Neural cell (in vitro differentiated cells): Measurements from ENCODE around the gene MERTK. TPM values are rescaled to one million over a fixed set of nuclear protein-coding genes. Genes with fewer than 3 reads are reported as not detected.

Source experiments
- H2AFZ ChIP-seq: fragments of 200-600, 300-800 bp; sonication (generic), shearing (Covaris generic); 2 replicates; pipeline ENCODE4 v1.6.0; 2014; ENCODE audit warnings: low read depth, mild to moderate bottlenecking, antibody characterized with exemption, low read length, moderate library complexity
- H3F3A ChIP-seq: fragments of 200-600 bp; shearing (Covaris generic); 2 replicates; pipeline ENCODE4 v1.6.1; 2016; ENCODE audit warnings: mild to moderate bottlenecking, moderate library complexity, mixed read lengths, antibody characterized with exemption, low read length; ENCODE audit not compliant: insufficient read depth, poor library complexity, severe bottlenecking
- H3K27ac ChIP-seq: fragments of 200-600, 300-800 bp; sonication (generic), shearing (Covaris generic); 2 replicates; pipeline ENCODE4 v1.5.1; 2014; ENCODE audit warnings: mild to moderate bottlenecking, low read length, moderate library complexity
- H3K27me3 ChIP-seq: fragments of 300-800, 200-600 bp; sonication (generic), shearing (Covaris generic); 2 replicates; pipeline ENCODE4 v1.6.0; 2014; ENCODE audit warnings: mild to moderate bottlenecking, low read depth, low read length, moderate library complexity; ENCODE audit not compliant: insufficient read depth
- H3K36me3 ChIP-seq: fragments of 300-800, 200-600 bp; sonication (generic), shearing (Covaris generic); 2 replicates; pipeline ENCODE4 v1.5.1; 2014; ENCODE audit warnings: mild to moderate bottlenecking, antibody characterized with exemption, low read length, moderate library complexity; ENCODE audit not compliant: insufficient read depth
- H3K4me2 ChIP-seq: fragments of 300-800, 200-600 bp; sonication (generic), shearing (Covaris generic); 2 replicates; pipeline ENCODE4 v1.6.0; 2014; ENCODE audit warnings: mild to moderate bottlenecking, low read length
- H3K4me3 ChIP-seq: fragments of 300-800, 200-600 bp; sonication (generic), shearing (Covaris generic); 2 replicates; pipeline ENCODE4 v1.5.1; 2014; ENCODE audit warnings: mild to moderate bottlenecking, low read length, moderate library complexity
- H3K79me2 ChIP-seq: fragments of 200-600 bp; shearing (Covaris generic); replicated peaks from 2 replicates; pipeline ENCODE4 v1.6.0; 2014; ENCODE audit warnings: mild to moderate bottlenecking, low read length, moderate library complexity; ENCODE audit not compliant: insufficient read depth
- H3K9ac ChIP-seq: fragments of 300-800, 200-600 bp; sonication (generic), shearing (Covaris generic); 2 replicates; pipeline ENCODE4 v1.6.1; 2016; ENCODE audit warnings: mild to moderate bottlenecking, low read length, mixed read lengths
- H3K9me2 ChIP-seq: fragments of 200-600 bp; shearing (Covaris generic); 2 replicates; pipeline ENCODE4 v1.6.1; 2016; ENCODE audit warnings: mild to moderate bottlenecking, low read length, mixed read lengths; ENCODE audit not compliant: insufficient read depth
- H3K9me3 ChIP-seq: fragments of 200-600, 300-800 bp; sonication (generic), shearing (Covaris generic); 2 replicates; pipeline ENCODE4 v1.6.1; 2016; ENCODE audit warnings: mild to moderate bottlenecking, mixed run types, low read length, moderate library complexity, mixed read lengths
- H4K20me1 ChIP-seq: fragments of 200-600 bp; shearing (Covaris generic); 2 replicates; pipeline ENCODE4 v1.6.1; 2016; ENCODE audit warnings: mild to moderate bottlenecking, mixed run types; ENCODE audit not compliant: insufficient read depth
- CTCF ChIP-seq: fragments of 450-650 bp; IDR thresholded peaks from 2 replicates; pipeline ENCODE4 v1.5.1; 2014; ENCODE audit warnings: antibody characterized with exemption, mild to moderate bottlenecking, moderate library complexity; ENCODE audit not compliant: poor library complexity, severe bottlenecking
- EP300 ChIP-seq: fragments of 450-650 bp; conservative IDR thresholded peaks from 2 replicates; pipeline ENCODE4 v1.6.1; 2014; ENCODE audit warnings: antibody characterized with exemption, mild to moderate bottlenecking, moderate library complexity; ENCODE audit not compliant: poor library complexity, severe bottlenecking
- EZH2 ChIP-seq: fragments of 200-600, 300-800 bp; shearing (Covaris generic), sonication (generic); IDR thresholded peaks from 2 replicates; pipeline ENCODE4 v1.6.1; 2014; ENCODE audit warnings: antibody characterized with exemption, low read length, borderline replicate concordance, mild to moderate bottlenecking; ENCODE audit not compliant: insufficient read depth, poor library complexity, severe bottlenecking
- MXI1 ChIP-seq: fragments of 450-650 bp; conservative IDR thresholded peaks from 2 replicates; pipeline ENCODE4 v1.6.1; 2014; ENCODE audit warnings: antibody characterized with exemption, mild to moderate bottlenecking; ENCODE audit not compliant: poor library complexity, severe bottlenecking
- POLR2AphosphoS5 ChIP-seq: IDR thresholded peaks from 2 replicates; pipeline ENCODE4 v1.6.1; 2012
- RAD21 ChIP-seq: fragments of 450-650 bp; conservative IDR thresholded peaks from 2 replicates; pipeline ENCODE4 v1.6.1; 2014; ENCODE audit warnings: antibody characterized with exemption, mild to moderate bottlenecking, moderate library complexity
- REST ChIP-seq: IDR thresholded peaks from 2 replicates; pipeline ENCODE4 v1.6.1; 2012; ENCODE audit warnings: borderline replicate concordance
- SMC3 ChIP-seq: fragments of 450-650 bp; conservative IDR thresholded peaks from 2 replicates; pipeline ENCODE4 v1.6.1; 2014; ENCODE audit warnings: antibody characterized with exemption, mild to moderate bottlenecking, moderate library complexity; ENCODE audit not compliant: poor library complexity
- TAF1 ChIP-seq: IDR thresholded peaks from 2 replicates; pipeline ENCODE4 v1.6.1; 2012; ENCODE audit warnings: low read depth
- polyA plus RNA-seq: library from polyadenylated mRNA; depleted of rRNA; stranded (reverse); fragments of >200 nt; gene quantifications from 2 replicates; pipeline ENCODE4 v1.2.3, GENCODE V29; 2014

The MERTK gene
- polyA plus RNA-seq, 1 donor from 2014 or later, result 0.53 TPM

GRCh38 chr2:112007493-112007892, 109.1 kb downstream of the MERTK start:
- Histone ChIP-seq H3K27ac (no peak overlapping the region), H3K4me3 (no peak overlapping the region), H3F3A (no peaks in the 10 kb centered on the region), H3K9me3 (no peaks in the 10 kb centered on the region), H3K27me3 (no peaks in the 10 kb centered on the region), H3K79me2 (no peaks in the 10 kb centered on the region), H3K9me2 (no peaks in the 10 kb centered on the region), H3K4me2 (no peak overlapping the region), H3K9ac (no peak overlapping the region), H4K20me1 (no peaks in the 10 kb centered on the region), H2AFZ (no peak overlapping the region), H3K36me3 (no peaks in the 10 kb centered on the region)
- no peak for TF ChIP-seq EP300
- no peak for TF ChIP-seq TAF1
- no peak for TF ChIP-seq REST
- no peak for TF ChIP-seq SMC3
- no peak for TF ChIP-seq POLR2AphosphoS5
- no peak for TF ChIP-seq EZH2
- TF ChIP-seq RAD21, result no peak
- no peak for TF ChIP-seq MXI1
- TF ChIP-seq CTCF, result no peak

GRCh38 chr2:112008910-112009485, 110.6 kb downstream of the MERTK start:
- Histone ChIP-seq H3K9me2 (no peaks in the 10 kb centered on the region), H4K20me1 (no peaks in the 10 kb centered on the region), H3K9me3 (no peaks in the 10 kb centered on the region), H3K27ac (no peak overlapping the region), H3K27me3 (no peaks in the 10 kb centered on the region), H3K9ac (no peak overlapping the region), H3F3A (no peaks in the 10 kb centered on the region), H3K79me2 (no peaks in the 10 kb centered on the region), H2AFZ (no peak overlapping the region), H3K4me2 (no peak overlapping the region), H3K36me3 (no peaks in the 10 kb centered on the region), H3K4me3 (no peak overlapping the region)
- TF ChIP-seq RAD21 (no peak), REST (no peak), EZH2 (no peak), TAF1 (no peak), POLR2AphosphoS5 (no peak), SMC3 (no peak), EP300 (no peak), CTCF (no peak), MXI1 (no peak)
